GM10266 (cell line): ENCODE measurements around the gene CRYBG1.
"Not testable (repeated sequence)": the region's sequence is repeated elsewhere in the genome, so short reads cannot be mapped to it uniquely, and the experiment has no call there.

ENCODE experiments used
- DNase-seq: peaks from one replicate; pipeline ENCODE4 v3.0.0; 2012; ENCODE audit errors: extremely low spot score
- TF ChIP-seq, protein P1 (sequence below): IDR thresholded peaks from 2 replicates; pipeline ENCODE4 v1.5.1; 2012; ENCODE audit warnings: mild to moderate bottlenecking, low read depth; ENCODE audit not compliant: control insufficient read depth, insufficient read depth; ENCODE audit errors: missing control alignments

Gene CRYBG1

DNA sequence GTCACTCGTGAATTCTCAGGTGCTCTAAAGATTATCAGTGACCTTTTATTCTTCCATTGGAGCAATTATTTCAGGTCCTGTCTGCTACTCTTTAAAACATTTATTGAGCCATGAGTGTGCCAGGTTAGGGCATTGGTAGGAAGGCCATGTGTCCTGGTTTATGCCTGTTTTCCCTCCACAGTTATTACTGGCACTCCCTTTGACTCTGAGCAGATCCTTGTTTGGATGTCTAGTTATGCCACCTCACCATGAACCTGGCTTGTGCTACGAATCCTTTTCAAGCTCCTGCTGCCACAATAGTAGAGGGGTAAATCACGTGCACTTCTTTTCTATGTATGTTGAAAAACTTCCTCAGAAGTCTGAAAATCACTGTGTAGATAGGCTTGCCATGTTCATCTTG, 27.4 kb downstream of the CRYBG1 start:
- DNase-seq = no peak
- TF ChIP-seq, protein P1, sequence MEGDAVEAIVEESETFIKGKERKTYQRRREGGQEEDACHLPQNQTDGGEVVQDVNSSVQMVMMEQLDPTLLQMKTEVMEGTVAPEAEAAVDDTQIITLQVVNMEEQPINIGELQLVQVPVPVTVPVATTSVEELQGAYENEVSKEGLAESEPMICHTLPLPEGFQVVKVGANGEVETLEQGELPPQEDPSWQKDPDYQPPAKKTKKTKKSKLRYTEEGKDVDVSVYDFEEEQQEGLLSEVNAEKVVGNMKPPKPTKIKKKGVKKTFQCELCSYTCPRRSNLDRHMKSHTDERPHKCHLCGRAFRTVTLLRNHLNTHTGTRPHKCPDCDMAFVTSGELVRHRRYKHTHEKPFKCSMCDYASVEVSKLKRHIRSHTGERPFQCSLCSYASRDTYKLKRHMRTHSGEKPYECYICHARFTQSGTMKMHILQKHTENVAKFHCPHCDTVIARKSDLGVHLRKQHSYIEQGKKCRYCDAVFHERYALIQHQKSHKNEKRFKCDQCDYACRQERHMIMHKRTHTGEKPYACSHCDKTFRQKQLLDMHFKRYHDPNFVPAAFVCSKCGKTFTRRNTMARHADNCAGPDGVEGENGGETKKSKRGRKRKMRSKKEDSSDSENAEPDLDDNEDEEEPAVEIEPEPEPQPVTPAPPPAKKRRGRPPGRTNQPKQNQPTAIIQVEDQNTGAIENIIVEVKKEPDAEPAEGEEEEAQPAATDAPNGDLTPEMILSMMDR = no peak

DNA sequence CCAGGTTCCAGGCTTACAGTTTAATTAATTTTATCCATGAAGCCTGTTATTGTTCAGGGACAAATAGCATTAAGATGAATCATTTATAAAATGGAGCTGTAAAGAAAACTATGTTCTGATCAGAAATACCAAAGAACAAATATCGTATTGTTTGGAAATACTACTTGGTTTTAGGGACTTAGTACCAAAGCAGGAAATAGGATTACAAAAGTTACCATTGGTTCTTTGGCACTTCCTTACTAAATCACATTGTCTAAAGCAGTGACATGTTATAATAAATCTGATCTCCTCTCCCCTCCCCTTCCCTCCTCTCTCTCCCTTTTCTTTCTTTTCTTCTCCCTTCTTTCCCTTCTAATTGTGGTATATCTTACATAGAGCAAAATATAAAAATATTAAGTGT, 29.6 kb downstream of the CRYBG1 start:
- TF ChIP-seq, protein P1 = no peak
- DNase-seq = no peak

DNA sequence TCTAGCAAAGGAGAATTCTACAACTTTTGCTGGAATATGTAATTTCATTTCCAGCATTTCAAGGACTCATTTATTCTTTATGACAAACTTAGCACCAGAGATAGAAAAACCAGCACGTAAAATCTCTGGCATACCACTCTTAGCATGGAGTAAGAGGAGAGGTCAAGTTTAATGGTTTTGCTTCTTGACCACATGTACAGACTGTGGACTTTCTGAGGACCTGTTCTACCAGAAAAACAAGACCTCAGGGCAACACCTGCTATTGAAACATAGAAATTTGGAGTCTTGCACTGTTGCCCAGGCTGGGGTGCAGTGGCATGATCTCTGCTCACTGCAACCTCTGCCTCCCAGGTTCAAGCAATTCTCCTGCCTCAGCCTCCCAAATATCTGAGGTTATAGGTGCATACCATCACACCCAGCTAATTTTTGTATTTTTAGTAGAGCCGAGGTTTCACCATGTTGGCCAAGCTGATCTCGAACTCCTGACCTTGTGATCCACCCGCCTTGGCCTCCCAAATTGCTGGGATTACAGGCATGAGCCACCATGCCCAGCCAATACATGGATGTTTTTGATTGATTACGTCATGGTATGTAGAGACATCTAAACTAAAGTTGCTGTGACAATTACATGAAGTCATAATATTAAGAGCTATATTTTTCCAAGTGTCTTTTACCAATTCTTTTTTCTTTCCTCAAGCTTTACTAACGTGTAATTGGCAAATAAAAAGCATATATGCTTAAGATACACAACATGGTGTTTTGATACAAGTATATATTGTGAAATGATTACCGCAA, 36.1 kb downstream of the CRYBG1 start:
- TF ChIP-seq, protein P1 = no peak
- DNase-seq = no peak

DNA sequence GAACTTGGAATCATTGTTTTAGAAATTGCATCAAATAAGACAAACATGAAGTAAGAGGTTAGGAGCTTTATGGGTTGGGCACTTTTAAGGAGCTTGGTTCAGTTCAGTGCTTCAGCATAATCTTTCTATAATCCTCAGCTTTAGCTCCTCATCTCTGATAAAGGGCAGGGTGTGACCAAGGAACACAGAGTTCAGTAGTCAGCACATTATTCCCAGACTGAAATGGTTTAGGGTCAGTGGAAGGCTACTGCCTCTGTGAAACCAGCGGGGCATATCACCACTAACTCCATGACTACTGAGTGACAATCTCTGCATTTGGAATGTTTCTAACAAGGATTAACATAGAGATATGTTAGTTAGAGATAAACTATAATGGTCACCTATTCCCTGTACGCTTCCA, 36.9 kb downstream of the CRYBG1 start:
- DNase-seq = no peak
- TF ChIP-seq, protein P1 = no peak

DNA sequence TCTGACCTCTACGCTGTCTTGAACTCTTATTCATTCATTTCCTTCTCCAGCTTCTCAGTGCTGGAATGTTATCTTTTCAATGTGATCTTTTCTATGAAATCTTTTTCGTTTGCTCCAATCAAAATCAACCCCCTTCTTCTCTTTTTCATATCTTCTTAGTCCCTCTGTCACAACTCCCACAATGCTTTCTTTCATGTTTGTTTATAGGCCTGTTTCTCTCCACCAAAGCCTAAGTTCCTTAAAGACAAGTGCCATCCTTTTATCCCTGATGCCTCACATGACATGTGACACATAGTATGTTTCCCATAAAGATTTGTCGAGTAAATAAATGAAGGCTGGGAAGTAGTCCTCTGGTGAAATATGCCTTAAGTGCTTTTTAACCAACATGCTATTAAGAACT, 38.1 kb downstream of the CRYBG1 start:
- DNase-seq = no peak
- TF ChIP-seq, protein P1 = no peak

DNA sequence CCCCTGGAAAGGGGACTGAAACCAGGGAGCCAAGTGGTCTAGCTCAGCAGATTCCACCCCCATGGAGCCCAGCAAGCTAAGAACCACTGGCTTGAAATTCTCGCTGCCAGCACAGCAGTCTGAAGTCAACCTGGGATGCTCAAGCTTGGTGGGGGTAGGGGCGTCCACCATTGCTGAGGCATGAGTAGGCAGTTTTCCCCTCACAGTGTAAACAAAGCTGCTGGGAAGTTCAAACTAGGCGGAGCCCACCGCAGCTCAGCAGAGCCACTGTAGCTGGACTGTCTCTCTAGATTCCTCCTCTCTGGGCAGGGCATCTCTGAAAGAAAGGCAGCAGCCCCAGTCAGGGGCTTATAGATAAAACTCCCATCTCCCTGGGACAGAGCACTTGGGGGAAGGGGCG, 44.5 kb downstream of the CRYBG1 start:
- not testable (repeated sequence) for DNase-seq

DNA sequence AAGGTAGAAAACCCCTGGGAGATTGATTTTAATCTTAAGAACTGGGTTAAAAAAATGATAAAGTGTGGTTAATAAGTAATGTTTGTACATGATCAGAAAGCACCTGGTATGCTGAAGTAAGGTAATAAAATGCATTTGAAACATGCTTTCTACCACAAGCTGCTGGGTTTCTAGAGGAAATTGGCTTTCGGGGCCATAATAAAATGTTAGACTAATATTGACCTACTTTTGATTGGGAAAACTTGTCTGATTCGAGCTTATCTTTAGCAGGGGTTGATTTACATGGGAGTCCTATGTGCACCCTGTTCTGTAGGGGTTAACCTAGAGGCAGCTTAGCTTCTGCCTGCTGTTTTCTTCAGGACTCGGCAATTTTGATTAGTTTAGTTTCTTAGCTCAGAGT, 50.5 kb downstream of the CRYBG1 start:
- DNase-seq = no peak
- TF ChIP-seq, protein P1 = no peak
